ENCODE results near the gene RAB33B.

- TF ChIP-seq POLR2AphosphoS5 (IDR thresholded peaks at IDR 0.05; ENCODE audit: low read depth, low read length), result peak; percentile 80
- TF ChIP-seq SPI1 (IDR thresholded peaks at IDR 0.05; ENCODE audit: low read depth, low read length), result peak; percentile 34; the same call in 1 of the 2 replicates
- TF ChIP-seq POLR2A (IDR thresholded peaks at IDR 0.05; ENCODE audit: low read depth, low read length), result peak; percentile 82
- TF ChIP-seq POU2F2 (IDR thresholded peaks at IDR 0.05; ENCODE audit: low read depth, low read length), result peak; percentile 56
These were observed 380 bp upstream of the RAB33B start for GRCh38 chr4:139453371-139454110.

All from GM12891 (cell line).